T-helper 2 cell (primary cell): ENCODE data around the gene AP2A2.
"Not testable (repeated sequence)": the region's sequence is repeated elsewhere in the genome, so short reads cannot be mapped to it uniquely, and the experiment has no call there.

Source experiments
- DNase-seq, 5 experiments: peaks; one replicate each; pipeline versions ENCODE4 v3.0.0 to v3.0.0-alpha.2; 2012 to 2022

AP2A2 gene

GRCh38 chr11:955154-956063, 29.7 kb downstream of the AP2A2 start:
- no peak for DNase-seq

- DNase-seq, result no peak
Observed at GRCh38 chr11:957212-957920, 31.7 kb downstream of the AP2A2 start.

GRCh38 chr11:958101-958500, 32.4 kb downstream of the AP2A2 start:
- no peak for DNase-seq

- DNase-seq, result no peak
Observed at GRCh38 chr11:959027-959426, 33.4 kb downstream of the AP2A2 start.

GRCh38 chr11:959608-960007, 33.9 kb downstream of the AP2A2 start:
- no peak for DNase-seq

GRCh38 chr11:961310-961920, 35.7 kb downstream of the AP2A2 start:
- not testable (repeated sequence) for DNase-seq

GRCh38 chr11:961921-962320, 36.3 kb downstream of the AP2A2 start:
- no peak for DNase-seq

GRCh38 chr11:962688-963087, 37.0 kb downstream of the AP2A2 start:
- DNase-seq, result no peak

- DNase-seq, result no peak
Observed at GRCh38 chr11:963852-964251, 38.2 kb downstream of the AP2A2 start.

GRCh38 chr11:965206-965775, 39.6 kb downstream of the AP2A2 start:
- DNase-seq, result peak in 1 of 5 experiments; percentile 22

GRCh38 chr11:967995-968751, 42.5 kb downstream of the AP2A2 start:
- no peak for DNase-seq

- DNase-seq, result no peak
Observed at GRCh38 chr11:968822-969221, 43.2 kb downstream of the AP2A2 start.

- DNase-seq, result no peak
Observed at GRCh38 chr11:969651-970205, 44.1 kb downstream of the AP2A2 start.

GRCh38 chr11:970319-970871, 44.7 kb downstream of the AP2A2 start:
- DNase-seq, result peak in 2 of 5 experiments; percentile 50 to 62

GRCh38 chr11:971092-971690, 45.5 kb downstream of the AP2A2 start:
- DNase-seq, result no peak

GRCh38 chr11:971731-972365, 46.2 kb downstream of the AP2A2 start:
- DNase-seq, result no peak

- no peak for DNase-seq
Observed at GRCh38 chr11:972523-973211, 47.0 kb downstream of the AP2A2 start.

- no peak for DNase-seq
Observed at GRCh38 chr11:973237-973636, 47.6 kb downstream of the AP2A2 start.

- not testable (repeated sequence) for DNase-seq
Observed at GRCh38 chr11:975376-975775, 49.7 kb downstream of the AP2A2 start.

- peak in 1 of 5 experiments; percentile 47 for DNase-seq
Observed at GRCh38 chr11:975827-976226, 50.2 kb downstream of the AP2A2 start.
